Parathyroid adenoma (tissue), 2 donors: ENCODE data around the gene HOXB3.

Experiments used
- H2AFZ ChIP-seq: fragments of 300-600 bp; sonication (generic); one replicate; pipeline ENCODE4 v1.7.0; 2017; ENCODE audit warnings: antibody characterized with exemption, mild to moderate bottlenecking
- H3K27ac ChIP-seq: fragments of 300-600 bp; sonication (generic); one replicate; pipeline ENCODE4 v1.7.0; 2017
- H3K27me3 ChIP-seq: fragments of 300-600 bp; sonication (generic); one replicate; pipeline ENCODE4 v1.7.0; 2017; ENCODE audit warnings: low read length; ENCODE audit not compliant: control insufficient read depth, insufficient read depth
- H3K36me3 ChIP-seq: fragments of 300-600 bp; sonication (generic); one replicate; pipeline ENCODE4 v1.7.0; 2017; ENCODE audit warnings: low read length; ENCODE audit not compliant: control insufficient read depth, insufficient read depth
- H3K4me1 ChIP-seq: fragments of 300-600 bp; sonication (generic); one replicate; pipeline ENCODE4 v1.7.0; 2017; ENCODE audit warnings: control low read depth
- H3K4me2 ChIP-seq: fragments of 300-600 bp; sonication (generic); one replicate; pipeline ENCODE4 v1.7.0; 2017; ENCODE audit warnings: low read length
- H3K4me3 ChIP-seq: fragments of 300-600 bp; sonication (generic); one replicate; pipeline ENCODE4 v1.7.0; 2017; ENCODE audit warnings: low read depth, low read length
- H3K79me2 ChIP-seq: fragments of 300-600 bp; sonication (generic); one replicate; pipeline ENCODE4 v1.7.0; 2017; ENCODE audit warnings: control low read depth
- H3K9ac ChIP-seq: fragments of 300-600 bp; sonication (generic); one replicate; pipeline ENCODE4 v1.7.0; 2017; ENCODE audit warnings: mild to moderate bottlenecking
- H3K9me3 ChIP-seq: fragments of 300-600 bp; sonication (generic); one replicate; pipeline ENCODE4 v1.7.0; 2017; ENCODE audit warnings: low read length; ENCODE audit not compliant: control insufficient read depth
- TF ChIP-seq, protein P1 (sequence below): fragments of 300-600 bp; sonication (generic); IDR thresholded peaks from one replicate; pipeline ENCODE4 v1.7.0; 2017; ENCODE audit warnings: antibody characterized with exemption, mild to moderate bottlenecking
- donor health status: primary hyperparathyroidism.

Gene HOXB3

DNA sequence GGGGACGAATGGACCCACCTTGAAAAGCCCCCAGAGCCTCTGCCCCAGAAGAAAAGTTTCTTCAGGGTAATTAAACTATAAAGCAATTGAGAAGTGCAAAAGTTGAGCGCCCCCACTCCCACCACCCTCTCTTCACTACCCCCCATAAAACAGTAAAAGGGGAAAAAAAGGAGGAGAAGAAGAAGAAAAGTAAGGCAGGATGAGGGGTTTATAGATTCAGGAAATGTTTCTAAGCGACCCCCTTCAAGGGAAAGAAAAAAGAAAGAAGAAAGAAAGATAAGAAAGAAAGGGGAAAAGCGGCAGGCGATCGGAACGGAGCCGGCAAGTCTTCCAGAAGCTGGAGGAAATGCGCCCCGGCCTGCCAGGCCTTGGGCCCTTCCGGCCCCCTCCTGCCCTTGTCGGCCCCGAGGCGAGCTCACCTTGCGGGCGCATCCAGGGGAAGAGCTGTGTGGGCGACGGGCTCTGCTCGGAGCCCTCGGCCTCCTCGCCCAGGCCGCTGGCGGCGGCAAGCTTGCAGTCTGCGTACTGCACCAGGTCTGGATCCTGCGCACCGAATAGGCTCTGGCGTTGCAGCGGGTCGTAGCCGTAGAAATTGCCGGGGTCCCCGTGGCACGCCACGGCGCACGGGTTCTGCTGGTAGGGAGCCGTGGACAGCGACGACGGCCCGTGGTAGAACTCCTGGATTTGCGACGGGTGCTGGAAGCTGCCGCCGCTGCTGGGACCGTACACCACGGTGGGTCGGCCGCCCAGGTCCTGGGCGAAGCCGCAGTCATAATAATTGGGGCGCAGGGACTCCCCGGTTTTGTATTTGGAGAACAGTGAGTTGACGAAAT, 24.0 kb upstream of the HOXB3 start:
- Histone ChIP-seq H2AFZ (no peak overlapping the region), H3K27ac (no peak overlapping the region), H3K4me1 (no peaks in the 10 kb centered on the region), H3K9me3 (no peaks in the 10 kb centered on the region), H3K27me3 (peaks cover 32% of the 10 kb centered on the region), H3K9ac (no peak overlapping the region), H3K4me3 (no peak overlapping the region), H3K36me3 (no peaks in the 10 kb centered on the region), H3K4me2 (no peak overlapping the region), H3K79me2 (no peaks in the 10 kb centered on the region)
- TF ChIP-seq, protein P1, sequence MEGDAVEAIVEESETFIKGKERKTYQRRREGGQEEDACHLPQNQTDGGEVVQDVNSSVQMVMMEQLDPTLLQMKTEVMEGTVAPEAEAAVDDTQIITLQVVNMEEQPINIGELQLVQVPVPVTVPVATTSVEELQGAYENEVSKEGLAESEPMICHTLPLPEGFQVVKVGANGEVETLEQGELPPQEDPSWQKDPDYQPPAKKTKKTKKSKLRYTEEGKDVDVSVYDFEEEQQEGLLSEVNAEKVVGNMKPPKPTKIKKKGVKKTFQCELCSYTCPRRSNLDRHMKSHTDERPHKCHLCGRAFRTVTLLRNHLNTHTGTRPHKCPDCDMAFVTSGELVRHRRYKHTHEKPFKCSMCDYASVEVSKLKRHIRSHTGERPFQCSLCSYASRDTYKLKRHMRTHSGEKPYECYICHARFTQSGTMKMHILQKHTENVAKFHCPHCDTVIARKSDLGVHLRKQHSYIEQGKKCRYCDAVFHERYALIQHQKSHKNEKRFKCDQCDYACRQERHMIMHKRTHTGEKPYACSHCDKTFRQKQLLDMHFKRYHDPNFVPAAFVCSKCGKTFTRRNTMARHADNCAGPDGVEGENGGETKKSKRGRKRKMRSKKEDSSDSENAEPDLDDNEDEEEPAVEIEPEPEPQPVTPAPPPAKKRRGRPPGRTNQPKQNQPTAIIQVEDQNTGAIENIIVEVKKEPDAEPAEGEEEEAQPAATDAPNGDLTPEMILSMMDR: no peak

DNA sequence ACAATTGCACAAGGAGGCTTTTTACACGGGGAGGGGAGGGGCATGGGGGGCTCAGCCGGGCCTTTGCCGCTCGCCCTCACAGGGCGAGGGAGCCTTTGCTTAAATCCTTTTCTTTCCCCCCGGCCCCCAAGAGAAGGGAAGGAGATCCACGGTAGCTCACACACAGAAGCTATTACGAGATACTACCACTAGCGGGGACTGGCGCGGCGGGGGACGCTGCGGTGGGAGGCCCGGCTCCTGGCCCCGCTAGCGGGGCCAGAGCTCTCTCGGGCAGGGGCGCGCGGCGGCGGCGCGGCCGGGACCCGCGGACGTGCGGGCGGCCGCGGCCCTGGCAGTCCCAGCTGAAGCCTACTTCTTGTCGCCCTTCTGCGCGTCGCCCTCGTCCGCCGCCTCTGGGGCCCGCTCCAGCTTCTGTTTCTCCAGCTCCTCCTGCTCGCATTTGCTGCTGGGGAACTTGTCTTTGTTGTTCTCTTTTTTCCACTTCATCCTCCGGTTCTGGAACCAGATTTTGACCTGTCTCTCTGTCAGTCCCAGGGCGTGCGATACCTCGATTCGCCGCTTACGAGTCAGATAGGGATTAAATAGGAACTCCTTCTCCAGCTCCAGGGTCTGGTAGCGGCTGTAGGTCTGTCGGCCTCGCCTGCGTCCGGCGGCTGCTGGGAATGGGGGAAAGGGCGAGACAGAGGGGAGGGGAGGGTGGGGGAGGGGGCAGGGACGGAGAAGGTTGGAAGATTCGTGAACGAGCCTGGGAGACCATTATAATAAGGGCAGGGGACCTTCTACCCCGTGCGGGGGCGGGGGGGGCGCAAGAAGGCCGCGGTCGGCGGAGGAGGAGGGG, 23.0 kb upstream of the HOXB3 start:
- no peak overlapping the region for H3K27ac ChIP-seq
- no peaks in the 10 kb centered on the region for H3K36me3 ChIP-seq
- no peaks in the 10 kb centered on the region for H3K9me3 ChIP-seq
- TF ChIP-seq, protein P1: no peak
- no peak overlapping the region for H3K9ac ChIP-seq
- no peak overlapping the region for H2AFZ ChIP-seq
- no peaks in the 10 kb centered on the region for H3K79me2 ChIP-seq
- H3K4me1 ChIP-seq: no peaks in the 10 kb centered on the region
- peak overlapping the region; percentile 30 for H3K4me3 ChIP-seq
- peaks cover 32% of the 10 kb centered on the region for H3K27me3 ChIP-seq
- H3K4me2 ChIP-seq: no peak overlapping the region

DNA sequence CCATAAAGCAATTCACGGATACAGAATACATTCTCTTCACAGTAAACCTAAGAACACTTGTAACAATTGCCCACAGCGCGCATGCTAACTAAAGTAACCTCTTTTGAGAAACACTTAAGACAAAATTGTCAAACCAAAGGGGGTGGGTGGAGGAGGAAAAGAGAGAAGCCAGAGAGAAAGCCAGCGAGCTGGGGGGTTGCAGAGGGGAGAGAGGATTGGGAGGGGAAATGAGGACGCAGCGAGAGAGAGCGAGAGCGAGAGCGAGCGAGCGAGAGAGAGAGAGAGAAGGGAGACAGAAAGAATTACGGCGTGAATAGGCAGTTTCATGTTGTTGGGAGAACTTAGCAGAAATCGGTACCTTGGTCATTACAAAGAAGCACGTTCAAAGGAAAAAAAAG, 22.4 kb upstream of the HOXB3 start:
- H3K4me1 ChIP-seq: no peaks in the 10 kb centered on the region
- H3K9ac ChIP-seq: no peak overlapping the region
- H3K4me2 ChIP-seq: no peak overlapping the region
- no peak overlapping the region for H3K27ac ChIP-seq
- no peaks in the 10 kb centered on the region for H3K79me2 ChIP-seq
- TF ChIP-seq, protein P1: no peak
- H3K36me3 ChIP-seq: no peaks in the 10 kb centered on the region
- H3K27me3 ChIP-seq: peaks cover 32% of the 10 kb centered on the region
- H2AFZ ChIP-seq: no peak overlapping the region
- no peak overlapping the region for H3K4me3 ChIP-seq
- H3K9me3 ChIP-seq: no peaks in the 10 kb centered on the region

DNA sequence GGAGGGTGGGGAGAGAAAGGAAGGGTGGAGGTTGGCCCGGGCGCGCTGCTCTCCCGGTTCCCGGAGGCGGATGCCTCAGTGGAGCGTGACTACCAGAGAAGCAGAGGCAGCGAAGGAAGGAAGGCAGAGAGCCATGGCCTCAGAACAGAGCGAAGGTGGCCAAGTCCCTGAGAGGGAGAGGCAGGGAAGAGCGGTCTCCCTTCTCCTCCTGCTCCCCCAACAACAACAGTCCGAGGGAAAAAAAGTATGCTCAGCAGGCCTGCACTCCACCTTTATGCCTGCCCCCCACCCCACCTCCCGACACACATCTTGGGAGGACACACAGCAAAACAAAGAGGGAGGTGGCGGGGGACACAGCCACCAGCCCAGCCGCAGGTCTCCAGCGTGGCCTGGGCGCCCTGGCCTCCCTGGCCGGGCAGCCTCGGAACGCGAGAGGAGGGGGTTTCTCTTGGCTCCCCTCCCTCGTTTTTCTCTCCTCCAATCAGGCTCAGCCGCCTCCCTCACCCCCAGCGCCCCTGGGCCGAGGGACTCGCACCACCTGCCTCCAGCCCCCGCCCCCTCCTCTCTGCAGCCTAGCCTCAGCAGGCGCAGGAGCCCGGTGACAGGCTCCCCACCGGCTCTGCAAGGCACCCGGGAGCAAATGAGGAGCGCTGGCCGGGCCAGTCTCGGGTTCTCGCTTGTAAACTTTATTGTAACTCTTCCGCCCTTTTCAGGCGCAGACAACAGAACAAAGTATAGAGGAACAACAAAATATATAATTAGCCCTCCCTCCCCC, 21.8 kb upstream of the HOXB3 start:
- H3K36me3 ChIP-seq: no peaks in the 10 kb centered on the region
- H3K4me3 ChIP-seq: no peak overlapping the region
- no peaks in the 10 kb centered on the region for H3K9me3 ChIP-seq
- no peaks in the 10 kb centered on the region for H3K4me1 ChIP-seq
- H3K79me2 ChIP-seq: no peaks in the 10 kb centered on the region
- no peak overlapping the region for H2AFZ ChIP-seq
- TF ChIP-seq, protein P1: no peak
- no peak overlapping the region for H3K9ac ChIP-seq
- H3K27ac ChIP-seq: no peak overlapping the region
- peaks cover 32% of the 10 kb centered on the region for H3K27me3 ChIP-seq
- no peak overlapping the region for H3K4me2 ChIP-seq
